Ishikawa (cell line): ENCODE results near the gene PACSIN2.

ENCODE experiments used
- EP300 ChIP-seq: IDR thresholded peaks from 2 replicates; pipeline ENCODE4 v1.6.1; 2012; ENCODE audit warnings: borderline replicate concordance
- TAF1 ChIP-seq: IDR thresholded peaks from 2 replicates; pipeline ENCODE4 v1.6.1; 2012; ENCODE audit warnings: low read depth, mild to moderate bottlenecking
- YY1 ChIP-seq: IDR thresholded peaks from 2 replicates; pipeline ENCODE4 v1.6.1; 2012; ENCODE audit warnings: low read depth
- TF ChIP-seq, protein P1 (sequence below): IDR thresholded peaks from 2 replicates; pipeline ENCODE4 v1.6.1; 2012

DNA sequence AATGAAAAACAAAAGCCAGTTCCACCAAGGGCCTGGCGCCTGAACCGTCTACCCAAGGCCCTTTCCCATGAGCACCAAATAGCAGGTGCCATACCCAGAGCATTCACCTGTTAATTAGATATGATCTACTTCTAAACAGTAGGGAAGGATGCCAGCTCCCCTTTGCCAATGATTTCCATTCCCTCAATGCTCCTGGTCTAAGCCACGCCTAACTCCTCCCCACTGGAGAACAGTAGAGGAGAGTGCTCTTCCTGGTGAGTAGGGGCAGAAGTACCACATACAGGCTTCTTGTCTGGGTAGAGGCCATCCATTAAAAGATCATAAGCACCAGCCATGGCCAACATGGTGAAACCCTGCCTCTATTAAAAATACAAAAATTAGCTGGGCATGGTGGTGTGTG lies 40.7 kb downstream of the PACSIN2 start:
- no peak for TF ChIP-seq YY1
- no peak for TF ChIP-seq EP300
- TF ChIP-seq, protein P1, sequence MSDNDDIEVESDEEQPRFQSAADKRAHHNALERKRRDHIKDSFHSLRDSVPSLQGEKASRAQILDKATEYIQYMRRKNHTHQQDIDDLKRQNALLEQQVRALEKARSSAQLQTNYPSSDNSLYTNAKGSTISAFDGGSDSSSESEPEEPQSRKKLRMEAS: no peak
- no peak for TF ChIP-seq TAF1
